ENCODE results near the gene HLA-DQA2. TPM values are rescaled to one million over a fixed set of nuclear protein-coding genes. Genes with fewer than 3 reads are reported as not detected.
"Not testable (repeated sequence)": the region's sequence is repeated elsewhere in the genome, so short reads cannot be mapped to it uniquely, and the experiment has no call there.

Gene HLA-DQA2
- total RNA-seq, 1 experiment from 2014 or later: not detected

- DNase-seq (ENCODE audit: extremely low read depth, low read depth): no peak
Measured at GRCh38 chr6:32775071-32775470, 33.9 kb downstream of the HLA-DQA2 start.

- DNase-seq (ENCODE audit: extremely low read depth, low read depth): no peak
Measured at GRCh38 chr6:32779036-32779435, 37.8 kb downstream of the HLA-DQA2 start.

- not testable (repeated sequence) for DNase-seq (ENCODE audit: extremely low read depth, low read depth)
Measured at GRCh38 chr6:32782923-32783322, 41.7 kb downstream of the HLA-DQA2 start.

- DNase-seq (ENCODE audit: extremely low read depth, low read depth): peak; percentile 60
Measured at GRCh38 chr6:32785781-32786533, 44.8 kb downstream of the HLA-DQA2 start.

GRCh38 chr6:32790306-32790705, 49.1 kb downstream of the HLA-DQA2 start:
- no peak for DNase-seq (ENCODE audit: extremely low read depth, low read depth)

GRCh38 chr6:32792901-32793435, 51.8 kb downstream of the HLA-DQA2 start:
- no peak for DNase-seq (ENCODE audit: extremely low read depth, low read depth)

- DNase-seq (ENCODE audit: extremely low read depth, low read depth): no peak
Measured at GRCh38 chr6:32794510-32794909, 53.3 kb downstream of the HLA-DQA2 start.

Small RNA genes within 50 kb of the gene (small RNA-seq; reads per million reads assigned to genes)
- 0 to 0.53 reads per million in 2 experiments for gene MIR3135B

Other genes with a start within 250 kb of the HLA-DQA2 start
- gene HLA-DRB5, start 211.1 kb upstream of the HLA-DQA2 start, total RNA-seq (2014; rRNA removed; shearing (Covaris generic)): 0.20 TPM in 1 of 2 replicates, not detected in the other
- gene HLA-DRB1, start 151.5 kb upstream of the HLA-DQA2 start, total RNA-seq (2014; rRNA removed; shearing (Covaris generic)): 0.42 and 1.4 TPM in 2 replicates
- gene HLA-DQA1, start 104.0 kb upstream of the HLA-DQA2 start, total RNA-seq (2014; rRNA removed; shearing (Covaris generic)): not detected in 2 replicates
- 0.17 TPM in 1 of 2 replicates, not detected in the other for gene HLA-DQB1, start 74.7 kb upstream of the HLA-DQA2 start, total RNA-seq (2014; rRNA removed; shearing (Covaris generic))
- not detected in 2 replicates for gene HLA-DQB2, start 22.1 kb downstream of the HLA-DQA2 start, total RNA-seq (2014; rRNA removed; shearing (Covaris generic))
- 0.40 and 0.58 TPM in 2 replicates for gene HLA-DOB, start 75.6 kb downstream of the HLA-DQA2 start, total RNA-seq (2014; rRNA removed; shearing (Covaris generic))
- 29.8 and 30.7 TPM in 2 replicates for gene TAP2, start 97.3 kb downstream of the HLA-DQA2 start, total RNA-seq (2014; rRNA removed; shearing (Covaris generic))
- 48.2 and 50.3 TPM in 2 replicates for gene PSMB8, start 102.7 kb downstream of the HLA-DQA2 start, total RNA-seq (2014; rRNA removed; shearing (Covaris generic))
- 49.3 and 49.4 TPM in 2 replicates for gene TAP1, start 112.3 kb downstream of the HLA-DQA2 start, total RNA-seq (2014; rRNA removed; shearing (Covaris generic))
- 20.3 and 21.4 TPM in 2 replicates for gene PSMB9, start 112.8 kb downstream of the HLA-DQA2 start, total RNA-seq (2014; rRNA removed; shearing (Covaris generic))
- not detected in 2 replicates for gene HLA-DMB, start 199.6 kb downstream of the HLA-DQA2 start, total RNA-seq (2014; rRNA removed; shearing (Covaris generic))
- 1.2 and 2.0 TPM in 2 replicates for gene HLA-DMA, start 211.7 kb downstream of the HLA-DQA2 start, total RNA-seq (2014; rRNA removed; shearing (Covaris generic))
- gene BRD2, start 227.2 kb downstream of the HLA-DQA2 start, total RNA-seq (2014; rRNA removed; shearing (Covaris generic)): 132 and 133 TPM in 2 replicates